ENCODE measurements around the gene KLHL17. TPM values are rescaled to one million over a fixed set of nuclear protein-coding genes. Genes with fewer than 3 reads are reported as not detected.

Gene KLHL17
- total and polyA plus RNA-seq, 9 of the 15 experiments (the other 6 are each of a cell fraction or from before 2014, with no cell fraction given) = 0.14 to 84.8 (median 13.0) TPM

DNA sequence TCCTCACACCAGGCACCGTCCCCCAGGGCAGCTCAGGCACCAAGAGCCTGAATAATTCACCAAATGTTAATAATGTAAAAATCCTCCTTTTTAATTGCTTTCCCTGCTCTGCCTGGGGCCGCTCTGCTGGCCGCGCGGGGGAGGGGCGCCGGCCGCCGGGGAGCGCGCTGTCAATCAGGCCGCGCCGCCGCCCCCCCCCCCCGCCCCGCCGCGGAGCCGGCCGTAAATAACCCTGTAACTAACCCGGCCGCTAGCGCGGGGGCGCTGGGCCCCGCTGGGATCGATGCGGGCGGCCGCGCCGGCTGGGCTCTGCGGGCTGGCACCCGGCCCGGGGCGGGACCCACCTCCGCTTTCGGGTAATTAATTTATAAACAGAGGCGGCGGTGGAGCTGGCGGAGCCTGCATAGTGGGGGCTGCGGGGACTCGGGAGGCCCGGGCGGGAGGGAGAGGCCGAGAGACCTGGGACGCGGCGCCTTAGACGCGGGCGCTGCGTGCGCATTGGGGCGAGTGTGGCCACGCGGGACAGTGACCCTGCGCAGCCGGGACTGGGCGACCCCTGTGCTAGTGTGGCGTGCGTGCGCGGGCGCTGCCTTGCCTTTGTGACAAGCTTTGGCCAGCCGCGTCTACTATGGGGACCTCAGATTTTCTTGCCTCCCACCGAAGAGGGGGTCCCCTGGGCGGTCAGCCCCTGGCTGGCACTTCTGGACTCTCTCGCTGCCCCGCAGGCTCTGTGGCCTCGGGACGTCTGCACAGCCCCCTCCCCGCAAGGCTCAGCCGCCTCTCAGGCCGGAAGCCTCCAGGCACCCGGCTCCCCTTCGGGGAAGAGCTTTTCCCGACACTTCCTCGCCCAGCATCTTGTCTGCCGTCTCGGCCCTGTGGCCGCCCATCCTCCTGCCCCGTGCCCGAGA is 20.0 kb upstream of the KLHL17 start (continued):
- no peak for TF ChIP-seq ZNF551 (CRISPR knock-in tag; IDR thresholded peaks at IDR 0.05)
- TF ChIP-seq CTBP1 (IDR thresholded peaks at IDR 0.05; ENCODE audit: borderline replicate concordance) = peak; percentile 53; the same call in 1 of the 2 replicates
- TF ChIP-seq KDM2B (CRISPR knock-in tag; IDR thresholded peaks at IDR 0.05) = peak; percentile 69; the same call in 1 of the 2 replicates
- TF ChIP-seq MCM5 (IDR thresholded peaks at IDR 0.05; ENCODE audit: low read depth) = no peak
- TF ChIP-seq BRCA1 (IDR thresholded peaks at IDR 0.05) = no peak
- TF ChIP-seq BRCA1 (CRISPR knock-in tag; IDR thresholded peaks at IDR 0.05) = 0 out of 2 replicates have a peak, but pooled peaks have one; percentile 12
- peak; percentile 79 to 82 for TF ChIP-seq NRF1 (conservative IDR thresholded peaks at IDR 0.05 in 1 of 2, IDR thresholded peaks at IDR 0.05 in 1 of 2)
- TF ChIP-seq ESRRA (IDR thresholded peaks at IDR 0.05; ENCODE audit: borderline replicate concordance, low read depth) = 0 out of 2 replicates have a peak, but pooled peaks have one; percentile 27
- TF ChIP-seq SPI1 (IDR thresholded peaks at IDR 0.05; ENCODE audit: borderline replicate concordance, low read depth, low read length) = 0 out of 2 replicates have a peak, but pooled peaks have one; percentile 16
- TF ChIP-seq NFIC (IDR thresholded peaks at IDR 0.05) = peak; percentile 61; the same call in 1 of the 2 replicates
- TF ChIP-seq MEIS2 (IDR thresholded peaks at IDR 0.05; ENCODE audit: partially characterized antibody) = peak; percentile 79
- 0 out of 2 replicates have a peak, but pooled peaks have one; percentile 20 for TF ChIP-seq ETV1 (tag; conservative IDR thresholded peaks at IDR 0.05; ENCODE audit: low read depth)
- 0 out of 2 replicates have a peak, but pooled peaks have one; percentile 11 for TF ChIP-seq SOX6 (IDR thresholded peaks at IDR 0.05)
- TF ChIP-seq TBL1XR1 (IDR thresholded peaks at IDR 0.05; ENCODE audit: low read length in 2 of 2) = 0 out of 4 replicates have a peak, but pooled peaks of 1 of the 2 experiments have one; percentile 34
- 0 out of 2 replicates have a peak, but pooled peaks have one; percentile 10 for TF ChIP-seq DPF2 (IDR thresholded peaks at IDR 0.05)
- TF ChIP-seq ZNF57 (CRISPR knock-in tag; IDR thresholded peaks at IDR 0.05) = no peak
- TF ChIP-seq, protein P1, sequence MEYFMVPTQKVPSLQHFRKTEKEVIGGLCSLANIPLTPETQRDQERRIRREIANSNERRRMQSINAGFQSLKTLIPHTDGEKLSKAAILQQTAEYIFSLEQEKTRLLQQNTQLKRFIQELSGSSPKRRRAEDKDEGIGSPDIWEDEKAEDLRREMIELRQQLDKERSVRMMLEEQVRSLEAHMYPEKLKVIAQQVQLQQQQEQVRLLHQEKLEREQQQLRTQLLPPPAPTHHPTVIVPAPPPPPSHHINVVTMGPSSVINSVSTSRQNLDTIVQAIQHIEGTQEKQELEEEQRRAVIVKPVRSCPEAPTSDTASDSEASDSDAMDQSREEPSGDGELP (CRISPR knock-in tag; IDR thresholded peaks at IDR 0.05; ENCODE audit: borderline replicate concordance) = peak; percentile 7; the same call in 1 of the 2 replicates
- 0 out of 2 replicates have a peak, but pooled peaks have one; percentile 49 for TF ChIP-seq MEF2A (IDR thresholded peaks at IDR 0.05; ENCODE audit: control insufficient read depth, low read depth, low read length)
- TF ChIP-seq, protein P2, sequence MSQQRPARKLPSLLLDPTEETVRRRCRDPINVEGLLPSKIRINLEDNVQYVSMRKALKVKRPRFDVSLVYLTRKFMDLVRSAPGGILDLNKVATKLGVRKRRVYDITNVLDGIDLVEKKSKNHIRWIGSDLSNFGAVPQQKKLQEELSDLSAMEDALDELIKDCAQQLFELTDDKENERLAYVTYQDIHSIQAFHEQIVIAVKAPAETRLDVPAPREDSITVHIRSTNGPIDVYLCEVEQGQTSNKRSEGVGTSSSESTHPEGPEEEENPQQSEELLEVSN (IDR thresholded peaks at IDR 0.05; ENCODE audit: borderline replicate concordance in 1 of 2, extremely low read depth in 1 of 2, insufficient read depth in 1 of 2, insufficient read length in 1 of 2, low read depth in 1 of 2, low read length in 1 of 2, poor library complexity in 1 of 2, severe bottlenecking in 1 of 2) = peak; percentile 17 to 23
- TF ChIP-seq, protein P3, sequence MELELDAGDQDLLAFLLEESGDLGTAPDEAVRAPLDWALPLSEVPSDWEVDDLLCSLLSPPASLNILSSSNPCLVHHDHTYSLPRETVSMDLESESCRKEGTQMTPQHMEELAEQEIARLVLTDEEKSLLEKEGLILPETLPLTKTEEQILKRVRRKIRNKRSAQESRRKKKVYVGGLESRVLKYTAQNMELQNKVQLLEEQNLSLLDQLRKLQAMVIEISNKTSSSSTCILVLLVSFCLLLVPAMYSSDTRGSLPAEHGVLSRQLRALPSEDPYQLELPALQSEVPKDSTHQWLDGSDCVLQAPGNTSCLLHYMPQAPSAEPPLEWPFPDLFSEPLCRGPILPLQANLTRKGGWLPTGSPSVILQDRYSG (tag; conservative IDR thresholded peaks at IDR 0.05; ENCODE audit: low read depth) = no peak
- TF ChIP-seq, protein P4, sequence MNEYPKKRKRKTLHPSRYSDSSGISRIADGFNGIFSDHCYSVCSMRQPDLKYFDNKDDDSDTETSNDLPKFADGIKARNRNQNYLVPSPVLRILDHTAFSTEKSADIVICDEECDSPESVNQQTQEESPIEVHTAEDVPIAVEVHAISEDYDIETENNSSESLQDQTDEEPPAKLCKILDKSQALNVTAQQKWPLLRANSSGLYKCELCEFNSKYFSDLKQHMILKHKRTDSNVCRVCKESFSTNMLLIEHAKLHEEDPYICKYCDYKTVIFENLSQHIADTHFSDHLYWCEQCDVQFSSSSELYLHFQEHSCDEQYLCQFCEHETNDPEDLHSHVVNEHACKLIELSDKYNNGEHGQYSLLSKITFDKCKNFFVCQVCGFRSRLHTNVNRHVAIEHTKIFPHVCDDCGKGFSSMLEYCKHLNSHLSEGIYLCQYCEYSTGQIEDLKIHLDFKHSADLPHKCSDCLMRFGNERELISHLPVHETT (CRISPR knock-in tag; conservative IDR thresholded peaks at IDR 0.05 in 1 of 2, IDR thresholded peaks at IDR 0.05 in 1 of 2) = peak in 1 of 2 experiments; percentile 64; a peak in 1 of 4 replicates
